ENCODE results near the gene SATB1. TPM values are rescaled to one million over a fixed set of nuclear protein-coding genes. Genes with fewer than 3 reads are reported as not detected.
A peak's percentile ranks its signal among the peaks of the same experiment; 100 is the strongest.

The SATB1 gene
- polyA plus RNA-seq, 3 donors from 2014 or later = 42.7 to 100.0 (median 76.0) TPM

- DNase-seq = peak; percentile 66 to 72 (median 71)
- H3K9me3 Mint-ChIP-seq = no peaks in the 10 kb centered on the region
- peaks cover 9 to 18% (median 12%) of the 10 kb centered on the region in 3 donors for H3K27me3 Mint-ChIP-seq (ENCODE audit: low read depth in 3 of 3)
- H3K4me3 Mint-ChIP-seq = peak overlapping the region; percentile 92 to 98 (median 94)
- peaks cover 65 to 80% of the 10 kb centered on the region in 2 donors for H3K4me1 Mint-ChIP-seq
- H3K27ac Mint-ChIP-seq = peak overlapping the region; percentile 86 to 98 (median 96)
- H3K36me3 Mint-ChIP-seq = no peaks in the 10 kb centered on the region
Observed at GRCh38 chr3:18425641-18426257, 610 bp upstream of the SATB1 start.

- no peak for DNase-seq
- peak overlapping the region; percentile 86 to 98 (median 92) for H3K27ac Mint-ChIP-seq
- H3K4me3 Mint-ChIP-seq = peak overlapping the region; percentile 92 to 98 (median 93)
- peaks cover 0 to 11% (median 4%) of the 10 kb centered on the region in 3 donors for H3K36me3 Mint-ChIP-seq
- H3K27me3 Mint-ChIP-seq (ENCODE audit: low read depth in 3 of 3) = peaks cover 9 to 18% (median 12%) of the 10 kb centered on the region in 3 donors
- no peaks in the 10 kb centered on the region for H3K9me3 Mint-ChIP-seq
- peaks cover 62 to 80% of the 10 kb centered on the region in 2 donors for H3K4me1 Mint-ChIP-seq
Observed at GRCh38 chr3:18424213-18424728, 868 bp downstream of the SATB1 start.

GRCh38 chr3:18423401-18424212, 1.5 kb downstream of the SATB1 start:
- peak overlapping the region; percentile 86 to 98 (median 92) for H3K27ac Mint-ChIP-seq
- H3K36me3 Mint-ChIP-seq = peaks cover 0 to 11% (median 4%) of the 10 kb centered on the region in 3 donors
- peak; percentile 44 to 50 (median 50) for DNase-seq
- H3K9me3 Mint-ChIP-seq = no peaks in the 10 kb centered on the region
- H3K4me3 Mint-ChIP-seq = peak overlapping the region; percentile 92 to 98 (median 93)
- H3K4me1 Mint-ChIP-seq = peaks cover 60 to 80% of the 10 kb centered on the region in 2 donors
- H3K27me3 Mint-ChIP-seq (ENCODE audit: low read depth in 3 of 3) = peaks cover 9 to 18% (median 12%) of the 10 kb centered on the region in 3 donors

GRCh38 chr3:18422972-18423371, 2.2 kb downstream of the SATB1 start:
- peaks cover 60 to 80% of the 10 kb centered on the region in 2 donors for H3K4me1 Mint-ChIP-seq
- peak in 1 of 3 donors; percentile 14 for DNase-seq
- H3K36me3 Mint-ChIP-seq = peaks cover 0 to 11% (median 4%) of the 10 kb centered on the region in 3 donors

GRCh38 chr3:18420555-18420954, 4.6 kb downstream of the SATB1 start:
- peaks cover 55 to 82% of the 10 kb centered on the region in 2 donors for H3K4me1 Mint-ChIP-seq
- H3K27me3 Mint-ChIP-seq (ENCODE audit: low read depth in 3 of 3) = peaks cover 4 to 12% (median 9%) of the 10 kb centered on the region in 3 donors

More at GRCh38 chr3:18422972-18423371, 2.2 kb downstream of the SATB1 start:
- Mint-ChIP-seq H3K4me3 (peak overlapping the region; percentile 92 to 98 (median 93)), H3K27me3 (ENCODE audit: low read depth in 3 of 3) (peaks cover 9 to 18% (median 12%) of the 10 kb centered on the region in 3 donors), H3K27ac (peak overlapping the region; percentile 86 to 98 (median 92)), H3K9me3 (no peaks in the 10 kb centered on the region)

GRCh38 chr3:18419232-18419631, 5.9 kb downstream of the SATB1 start:
- Mint-ChIP-seq H3K36me3 (peaks cover 0 to 38% (median 16%) of the 10 kb centered on the region in 3 donors), H3K4me3 (peak overlapping the region in 1 of 5 donors; percentile 30), H3K4me1 (peaks cover 55 to 94% of the 10 kb centered on the region in 2 donors), H3K9me3 (no peaks in the 10 kb centered on the region), H3K27ac (peak overlapping the region in 4 of 6 donors; percentile 49 to 85 (median 59)), H3K27me3 (ENCODE audit: low read depth in 3 of 3) (peaks cover 0 to 3% (median 1%) of the 10 kb centered on the region in 3 donors)
- DNase-seq = no peak

More at GRCh38 chr3:18420555-18420954, 4.6 kb downstream of the SATB1 start:
- Mint-ChIP-seq H3K36me3 (peaks cover 0 to 29% (median 8%) of the 10 kb centered on the region in 3 donors), H3K4me3 (peak overlapping the region in 2 of 5 donors; percentile 2 to 12), H3K27ac (peak overlapping the region in 5 of 6 donors; percentile 53 to 84 (median 66)), H3K9me3 (no peaks in the 10 kb centered on the region)
- no peak for DNase-seq

GRCh38 chr3:18417904-18418572, 7.1 kb downstream of the SATB1 start:
- DNase-seq = no peak
- Mint-ChIP-seq H3K27ac (peak overlapping the region; percentile 25 to 85 (median 68)), H3K4me3 (peak overlapping the region in 4 of 5 donors; percentile 27 to 43 (median 36)), H3K9me3 (no peaks in the 10 kb centered on the region), H3K27me3 (ENCODE audit: low read depth in 3 of 3) (peaks cover 0 to 2% (median 0%) of the 10 kb centered on the region in 3 donors), H3K36me3 (peaks cover 0 to 38% (median 16%) of the 10 kb centered on the region in 3 donors), H3K4me1 (peaks cover 46 to 87% of the 10 kb centered on the region in 2 donors)

- Mint-ChIP-seq H3K27ac (peak overlapping the region in 3 of 6 donors; percentile 30 to 58 (median 41)), H3K9me3 (no peaks in the 10 kb centered on the region), H3K4me3 (no peak overlapping the region), H3K27me3 (ENCODE audit: low read depth in 3 of 3) (no peaks in the 10 kb centered on the region), H3K4me1 (peaks cover 44 to 85% of the 10 kb centered on the region in 2 donors), H3K36me3 (peaks cover 4 to 45% (median 19%) of the 10 kb centered on the region in 3 donors)
- DNase-seq = no peak
Observed at GRCh38 chr3:18416332-18416731, 8.8 kb downstream of the SATB1 start.

- Mint-ChIP-seq H3K27me3 (ENCODE audit: low read depth in 3 of 3) (no peaks in the 10 kb centered on the region), H3K4me1 (peaks cover 41 to 85% of the 10 kb centered on the region in 2 donors), H3K9me3 (no peaks in the 10 kb centered on the region), H3K4me3 (no peak overlapping the region), H3K27ac (peak overlapping the region in 3 of 6 donors; percentile 12 to 58 (median 30)), H3K36me3 (peaks cover 4 to 46% (median 20%) of the 10 kb centered on the region in 3 donors)
- no peak for DNase-seq
Observed at GRCh38 chr3:18415839-18416238, 9.3 kb downstream of the SATB1 start.

GRCh38 chr3:18415167-18415566, 10.0 kb downstream of the SATB1 start:
- peaks cover 40 to 85% of the 10 kb centered on the region in 2 donors for H3K4me1 Mint-ChIP-seq
- no peak for DNase-seq
- H3K36me3 Mint-ChIP-seq = peaks cover 4 to 44% (median 19%) of the 10 kb centered on the region in 3 donors
- no peak overlapping the region for H3K27ac Mint-ChIP-seq
- H3K9me3 Mint-ChIP-seq = no peaks in the 10 kb centered on the region
- no peaks in the 10 kb centered on the region for H3K27me3 Mint-ChIP-seq (ENCODE audit: low read depth in 3 of 3)
- no peak overlapping the region for H3K4me3 Mint-ChIP-seq

GRCh38 chr3:18412684-18413083, 12.5 kb downstream of the SATB1 start:
- Mint-ChIP-seq H3K9me3 (no peaks in the 10 kb centered on the region), H3K4me1 (peaks cover 23 to 85% of the 10 kb centered on the region in 2 donors), H3K27ac (no peak overlapping the region), H3K36me3 (peaks cover 10 to 43% (median 21%) of the 10 kb centered on the region in 3 donors), H3K27me3 (ENCODE audit: low read depth in 3 of 3) (no peaks in the 10 kb centered on the region), H3K4me3 (no peak overlapping the region)
- no peak for DNase-seq

GRCh38 chr3:18411541-18411940, 13.6 kb downstream of the SATB1 start:
- Mint-ChIP-seq H3K4me1 (peaks cover 22 to 85% of the 10 kb centered on the region in 2 donors), H3K9me3 (no peaks in the 10 kb centered on the region), H3K36me3 (peaks cover 13 to 38% (median 20%) of the 10 kb centered on the region in 3 donors), H3K4me3 (peak overlapping the region in 3 of 5 donors; percentile 2 to 41 (median 28)), H3K27ac (peak overlapping the region in 5 of 6 donors; percentile 4 to 92 (median 31)), H3K27me3 (ENCODE audit: low read depth in 3 of 3) (no peaks in the 10 kb centered on the region)
- peak; percentile 14 to 41 (median 29) for DNase-seq

GRCh38 chr3:18410205-18410604, 14.9 kb downstream of the SATB1 start:
- Mint-ChIP-seq H3K27me3 (ENCODE audit: low read depth in 3 of 3) (no peaks in the 10 kb centered on the region), H3K9me3 (no peaks in the 10 kb centered on the region), H3K4me3 (no peak overlapping the region), H3K27ac (peak overlapping the region in 2 of 6 donors; percentile 10 to 55), H3K36me3 (peaks cover 13 to 27% (median 18%) of the 10 kb centered on the region in 3 donors), H3K4me1 (peaks cover 30 to 85% of the 10 kb centered on the region in 2 donors)
- no peak for DNase-seq
